ENCODE data around the gene CALML5. TPM values are rescaled to one million over a fixed set of nuclear protein-coding genes. Genes with fewer than 3 reads are reported as not detected.

CALML5 gene
- total RNA-seq, 1 experiment from 2014 or later = not detected

- no peaks in the 10 kb centered on the region for H3K9me3 ChIP-seq (ENCODE audit: low read depth, low read length, poor library complexity, severe bottlenecking)
- no peak overlapping the region for H3K4me3 ChIP-seq (ENCODE audit: low read depth, low read length, poor library complexity, severe bottlenecking)
- intact Hi-C loops (cut with micrococcal nuclease; ENCODE audit: unreplicated experiment) = no loop called here
- DNase-seq (ENCODE audit: low spot score) = no peak
- no peak overlapping the region for H3K27ac ChIP-seq (ENCODE audit: low read depth, low read length, poor library complexity, severe bottlenecking)
- TF ChIP-seq EZH2 (IDR thresholded peaks at IDR 0.05; ENCODE audit: borderline replicate concordance, low read depth, low read length, poor library complexity, severe bottlenecking) (no peak), CTCF (conservative IDR thresholded peaks at IDR 0.05; ENCODE audit: low read depth, low read length) (no peak)
- H3K36me3 ChIP-seq (ENCODE audit: insufficient read depth, low read length, poor library complexity, severe bottlenecking) = no peaks in the 10 kb centered on the region
- H3K27me3 ChIP-seq (replicated peaks; ENCODE audit: insufficient read depth, low read depth, low read length, poor library complexity) = peaks cover 17% of the 10 kb centered on the region
- CTCF ChIA-PET = no interaction called here
- H3K4me1 ChIP-seq (ENCODE audit: insufficient read depth, low read length, poor library complexity, severe bottlenecking) = no peaks in the 10 kb centered on the region
- POLR2A ChIA-PET (ENCODE audit: low non-redundant PET) = no interaction called here
- no TSS peak for BruUV-seq (replicated peaks)
These were observed 2.1 kb downstream of the CALML5 start for GRCh38 chr10:5497289-5497688.

- DNase-seq (ENCODE audit: low spot score) = no peak
- no peak overlapping the region for H3K4me3 ChIP-seq (ENCODE audit: low read depth, low read length, poor library complexity, severe bottlenecking)
- CTCF ChIA-PET = no interaction called here
- TF ChIP-seq CTCF (conservative IDR thresholded peaks at IDR 0.05; ENCODE audit: low read depth, low read length) = no peak
- TF ChIP-seq EZH2 (IDR thresholded peaks at IDR 0.05; ENCODE audit: borderline replicate concordance, low read depth, low read length, poor library complexity, severe bottlenecking) = no peak
- no peaks in the 10 kb centered on the region for H3K4me1 ChIP-seq (ENCODE audit: insufficient read depth, low read length, poor library complexity, severe bottlenecking)
- BruUV-seq (replicated peaks) = no TSS peak
- no peaks in the 10 kb centered on the region for H3K9me3 ChIP-seq (ENCODE audit: low read depth, low read length, poor library complexity, severe bottlenecking)
- no peaks in the 10 kb centered on the region for H3K36me3 ChIP-seq (ENCODE audit: insufficient read depth, low read length, poor library complexity, severe bottlenecking)
- no peak overlapping the region for H3K27ac ChIP-seq (ENCODE audit: low read depth, low read length, poor library complexity, severe bottlenecking)
- intact Hi-C loops (cut with micrococcal nuclease; ENCODE audit: unreplicated experiment) = no loop called here
- POLR2A ChIA-PET (ENCODE audit: low non-redundant PET) = no interaction called here
- peaks cover 12% of the 10 kb centered on the region for H3K27me3 ChIP-seq (replicated peaks; ENCODE audit: insufficient read depth, low read depth, low read length, poor library complexity)
These were observed 2.8 kb downstream of the CALML5 start for GRCh38 chr10:5496261-5497250.

GRCh38 chr10:5494611-5495010, 4.8 kb downstream of the CALML5 start:
- Histone ChIP-seq H3K27ac (ENCODE audit: low read depth, low read length, poor library complexity, severe bottlenecking) (no peak overlapping the region), H3K9me3 (ENCODE audit: low read depth, low read length, poor library complexity, severe bottlenecking) (no peaks in the 10 kb centered on the region), H3K27me3 (replicated peaks; ENCODE audit: insufficient read depth, low read depth, low read length, poor library complexity) (no peaks in the 10 kb centered on the region), H3K36me3 (ENCODE audit: insufficient read depth, low read length, poor library complexity, severe bottlenecking) (no peaks in the 10 kb centered on the region), H3K4me1 (ENCODE audit: insufficient read depth, low read length, poor library complexity, severe bottlenecking) (no peaks in the 10 kb centered on the region), H3K4me3 (ENCODE audit: low read depth, low read length, poor library complexity, severe bottlenecking) (no peak overlapping the region)
- POLR2A ChIA-PET (ENCODE audit: low non-redundant PET) = no interaction called here
- no peak for TF ChIP-seq CTCF (conservative IDR thresholded peaks at IDR 0.05; ENCODE audit: low read depth, low read length)
- no peak for TF ChIP-seq EZH2 (IDR thresholded peaks at IDR 0.05; ENCODE audit: borderline replicate concordance, low read depth, low read length, poor library complexity, severe bottlenecking)
- CTCF ChIA-PET = no interaction called here
- intact Hi-C loops (cut with micrococcal nuclease; ENCODE audit: unreplicated experiment) = no loop called here
- no TSS peak for BruUV-seq (replicated peaks)
- DNase-seq (ENCODE audit: low spot score) = no peak

Measured in A673 (cell line).